ENCODE results near the gene ARID2.

The ARID2 gene

GRCh38 chr12:45773747-45774146 is 44.2 kb downstream of the ARID2 start:
- DNase-seq = no peak

- DNase-seq = no peak
Measured at GRCh38 chr12:45774508-45775162, 45.1 kb downstream of the ARID2 start.

GRCh38 chr12:45775465-45775864 is 46.0 kb downstream of the ARID2 start:
- no peak for DNase-seq

- DNase-seq = no peak
Measured at GRCh38 chr12:45775964-45776363, 46.5 kb downstream of the ARID2 start.

GRCh38 chr12:45779936-45780335 is 50.4 kb downstream of the ARID2 start:
- DNase-seq = no peak

GRCh38 chr12:45781080-45781479 is 51.6 kb downstream of the ARID2 start:
- DNase-seq = no peak

- DNase-seq = no peak
Measured at GRCh38 chr12:45785315-45785714, 55.8 kb downstream of the ARID2 start.

- no peak for DNase-seq
Measured at GRCh38 chr12:45789025-45789424, 59.5 kb downstream of the ARID2 start.

GRCh38 chr12:45794422-45794821 is 64.9 kb downstream of the ARID2 start:
- DNase-seq = no peak

GRCh38 chr12:45801625-45802024 is 72.1 kb downstream of the ARID2 start:
- DNase-seq = no peak

GRCh38 chr12:45803111-45803510 is 73.6 kb downstream of the ARID2 start:
- no peak for DNase-seq

GRCh38 chr12:45816652-45817051 is 87.1 kb downstream of the ARID2 start:
- no peak for DNase-seq

GRCh38 chr12:45827974-45828373 is 98.5 kb downstream of the ARID2 start:
- no peak for DNase-seq

- no peak for DNase-seq
Measured at GRCh38 chr12:45828402-45828801, 98.9 kb downstream of the ARID2 start.

- no peak for DNase-seq
Measured at GRCh38 chr12:45831590-45831989, 102.1 kb downstream of the ARID2 start.

GRCh38 chr12:45833401-45833800 is 103.9 kb downstream of the ARID2 start:
- DNase-seq = no peak

- DNase-seq = no peak
Measured at GRCh38 chr12:45834809-45835208, 105.3 kb downstream of the ARID2 start.

- no peak for DNase-seq
Measured at GRCh38 chr12:45839917-45840316, 110.4 kb downstream of the ARID2 start.

GRCh38 chr12:45849289-45849688 is 119.8 kb downstream of the ARID2 start:
- no peak for DNase-seq

GRCh38 chr12:45850302-45850701 is 120.8 kb downstream of the ARID2 start:
- DNase-seq = no peak

GRCh38 chr12:45852508-45852907 is 123.0 kb downstream of the ARID2 start:
- DNase-seq = no peak

GRCh38 chr12:45853550-45853949 is 124.0 kb downstream of the ARID2 start:
- no peak for DNase-seq

- no peak for DNase-seq
Measured at GRCh38 chr12:45863332-45863731, 133.8 kb downstream of the ARID2 start.

GRCh38 chr12:45866299-45866698 is 136.8 kb downstream of the ARID2 start:
- DNase-seq = no peak

GRCh38 chr12:45872446-45872845 is 142.9 kb downstream of the ARID2 start:
- no peak for DNase-seq

Data from eye (tissue), 1 donor.